K562 (cell line): ENCODE data around the gene MDM4. TPM values are rescaled to one million over a fixed set of nuclear protein-coding genes. Genes with fewer than 3 reads are reported as not detected.

Source experiments
- ATAC-seq: fragments of 200-7000 bp; cut with Tn5 transposase; 3 replicates; pipeline ENCODE4 v1.9.1; 2020; ENCODE audit warnings: moderate library complexity
- BruUV-seq: library from RNA; stranded (reverse); fragments of 400-500 nt; replicated peaks from 2 replicates; lab custom pipeline; 2021; lab: Mats Ljungman, UMichigan
- CTCF ChIA-PET: fragments of 300-600 bp; formaldehyde crosslinking; extraction: SDS; loops from one replicate; lab custom pipeline; 2021; ENCODE audit warnings: low intra/inter-chr PET ratio; lab: Yijun Ruan, JAX
- POLR2A ChIA-PET: fragments of 300-600, 350-650 bp; sonication (Branson Sonifier 250); formaldehyde crosslinking; extraction: SDS; loops from one replicate; lab custom pipeline; 2021; ENCODE audit warnings: antibody characterized with exemption, inconsistent platforms; lab: Yijun Ruan, JAX
- DNase-seq, 4 experiments: peaks; one replicate each; pipeline versions ENCODE4 v3.0.0 to v3.0.0-alpha.2; 2011 to 2018; ENCODE audit warnings: low spot score in 3 of 4, mixed read lengths in 3 of 4; ENCODE audit errors: extremely low read depth in 1 of 4
- FAIRE-seq: peaks from 2 replicates; lab custom pipeline; 2011; peaks lifted over from hg19 to GRCh38; lab: Jason Lieb, UNC
- H2AFZ ChIP-seq: 2 replicates; pipeline ENCODE4 v1.6.0; 2011; ENCODE audit warnings: low read depth, low read length, control low read depth, inconsistent platforms
- H3K27ac ChIP-seq: fragments of 200-600 bp; 3 replicates; pipeline ENCODE4 v1.8.0; 2011; ENCODE audit warnings: low read depth, mild to moderate bottlenecking, control low read depth, inconsistent platforms, low read length, moderate library complexity, mixed read lengths; ENCODE audit errors: extremely low read depth
- H3K27me3 ChIP-seq, 2 experiments: fragments of 300-600 bp in 1 of 2; 2 replicates in 1 of 2; 3 replicates in 1 of 2; pipeline versions ENCODE4 v1.6.0 to v1.8.0; 2011; ENCODE audit warnings: inconsistent platforms in 2 of 2, low read length in 2 of 2, mild to moderate bottlenecking in 1 of 2, mixed read lengths in 1 of 2, moderate library complexity in 1 of 2; ENCODE audit not compliant: control insufficient read depth in 2 of 2, insufficient read depth in 2 of 2
- H3K36me3 ChIP-seq: fragments of 300-600 bp; 3 replicates; pipeline ENCODE4 v1.8.0; 2011; ENCODE audit warnings: mild to moderate bottlenecking, low read length, inconsistent platforms; ENCODE audit not compliant: control insufficient read depth, insufficient read depth
- H3K4me1 ChIP-seq, 2 experiments: fragments of 200-600 bp in 1 of 2; replicated peaks in 1 of 2; 2 replicates in 1 of 2; 3 replicates in 1 of 2; pipeline versions ENCODE4 v1.5.1 to v1.8.0; 2011; ENCODE audit warnings: inconsistent platforms in 2 of 2, low read length in 2 of 2, mild to moderate bottlenecking in 1 of 2, mixed read lengths in 1 of 2, moderate library complexity in 1 of 2; ENCODE audit not compliant: control insufficient read depth in 2 of 2, insufficient read depth in 2 of 2
- H3K4me2 ChIP-seq: 2 replicates; pipeline ENCODE4 v1.6.1; 2011; ENCODE audit warnings: low read length, control low read depth, inconsistent platforms, mixed read lengths; ENCODE audit not compliant: insufficient read depth
- H3K4me3 ChIP-seq: fragments of 200-600 bp; sonication (generic), shearing (Covaris generic); 2 replicates; pipeline ENCODE4 v1.5.1; 2016; ENCODE audit warnings: control low read depth, inconsistent platforms
- H3K79me2 ChIP-seq: fragments of 200-600 bp; 3 replicates; pipeline ENCODE4 v1.8.0; 2011; ENCODE audit warnings: low read length, inconsistent platforms; ENCODE audit not compliant: control insufficient read depth, insufficient read depth
- H3K9ac ChIP-seq, 2 experiments: 2 replicates each; pipeline versions ENCODE4 v1.6.0 to v1.6.1; 2011; ENCODE audit warnings: low read depth in 2 of 2, low read length in 2 of 2, control low read depth in 1 of 2, inconsistent platforms in 1 of 2, mild to moderate bottlenecking in 1 of 2, mixed read lengths in 1 of 2; ENCODE audit not compliant: insufficient read depth in 1 of 2
- H3K9me1 ChIP-seq: one replicate; pipeline ENCODE4 v1.6.0; 2011; ENCODE audit warnings: inconsistent platforms, mild to moderate bottlenecking, low read length, moderate library complexity; ENCODE audit not compliant: control insufficient read depth, insufficient read depth
- H3K9me3 ChIP-seq: replicated peaks from 2 replicates; pipeline ENCODE4 v1.5.1; 2011; ENCODE audit warnings: low read depth, low read length, inconsistent platforms; ENCODE audit not compliant: control insufficient read depth, insufficient read depth
- H4K20me1 ChIP-seq: replicated peaks from 2 replicates; pipeline ENCODE4 v1.6.1; 2011; ENCODE audit warnings: low read length, inconsistent platforms, mixed read lengths; ENCODE audit not compliant: control insufficient read depth, insufficient read depth
- BRD9 ChIP-seq: fragments of 450-650 bp; IDR thresholded peaks from 2 replicates; pipeline ENCODE4 v1.6.1; 2018; ENCODE audit warnings: low read depth; ENCODE audit not compliant: partially characterized antibody
- CBFA2T2 ChIP-seq: fragments of 450-650 bp; conservative IDR thresholded peaks from 2 replicates; pipeline ENCODE4 v1.6.1; 2017; ENCODE audit warnings: mild to moderate bottlenecking
- ERF ChIP-seq: fragments of 450-650 bp; formaldehyde crosslinking; IDR thresholded peaks from 2 replicates; pipeline ENCODE4 v1.4.0; 2020; ENCODE audit warnings: mild to moderate bottlenecking, mixed read lengths
- HOXB6 ChIP-seq: fragments of 250-450 bp; sonication (Bioruptor Pico); IDR thresholded peaks from 2 replicates; pipeline ENCODE4 v1.5.1; 2022; ENCODE audit warnings: mild to moderate bottlenecking, borderline replicate concordance
- MCM7 ChIP-seq, 2 experiments: fragments of 450-650 bp; IDR thresholded peaks; 2 replicates each; pipeline ENCODE4 v1.6.1; 2016 to 2018
- MYC ChIP-seq, 2 experiments: fragments of 250-450 bp in 1 of 2; sonication (Bioruptor Pico) in 1 of 2; IDR thresholded peaks; 2 replicates each; pipeline versions ENCODE4 v1.5.1 to v1.6.1; 2012 to 2021; ENCODE audit warnings: low read depth in 2 of 2, borderline replicate concordance in 1 of 2, improper control_type of control experiment in 1 of 2, low read length in 1 of 2, mild to moderate bottlenecking in 1 of 2, moderate library complexity in 1 of 2
- TCF7 ChIP-seq: sonication (generic); IDR thresholded peaks from 2 replicates; pipeline ENCODE4 v1.6.1; 2016; ENCODE audit warnings: antibody characterized with exemption, borderline replicate concordance
- ZFPM2 ChIP-seq: fragments of 250-450 bp; sonication (Bioruptor Pico); IDR thresholded peaks from 2 replicates; pipeline ENCODE4 v1.5.1; 2022; ENCODE audit warnings: mild to moderate bottlenecking
- ZNF174 ChIP-seq: fragments of 250-450 bp; sonication (Bioruptor Pico); IDR thresholded peaks from 2 replicates; pipeline ENCODE4 v1.4.0; 2020; ENCODE audit warnings: mild to moderate bottlenecking
- ZNF197 ChIP-seq: fragments of 200-800 bp; sonication (Bioruptor generic); IDR thresholded peaks from 2 replicates; pipeline ENCODE4 v1.6.1; 2016; ENCODE audit warnings: low read depth, missing genetic modification characterization, missing compliant biosample characterization
- ZNF561 ChIP-seq: fragments of 450-650 bp; formaldehyde crosslinking; conservative IDR thresholded peaks from 2 replicates; pipeline ENCODE4 v1.4.0; 2020; ENCODE audit warnings: mild to moderate bottlenecking, moderate library complexity
- WGBS: fragments of 100-300 bp; shearing (Covaris generic); methylation state at CpG from one replicate; pipeline ENCODE4 v1.1.6; 2016; ENCODE audit warnings: low coverage, mixed read lengths; ENCODE audit not compliant: insufficient coverage; ENCODE audit errors: missing lambda C conversion rate; 5-methylcytosine and 5-hydroxymethylcytosine counted together
- in situ Hi-C: fragments of 300-500 bp; cut with MboI; formaldehyde crosslinking; loops from 4 replicates; pipeline ENCODE4 v1.15.0; 2018; ENCODE audit warnings: inconsistent platforms, mixed read lengths
- intact Hi-C: fragments of 100-400 bp; cut with micrococcal nuclease; formaldehyde crosslinking; loops from 2 replicates; pipeline ENCODE4 v1.14.2; 2022
- polyA plus RNA-seq, 8 experiments: library from polyadenylated mRNA; depleted of rRNA in 4 of 8; stranded (reverse) in 5 of 8; unstranded in 3 of 8; fragments of >200 nt; fragmentation: Nextera tagmentation in 2 of 8; fragmentation: Illumina TruSeq in 1 of 8; extraction: Ambion mirVana in 2 of 8; extraction: Trizol in 1 of 8; gene quantifications; 2 replicates each; pipeline versions ENCODE4 v1.2.1 to v1.2.3, GENCODE V29; 2011 to 2014; ENCODE audit warnings: inconsistent platforms in 1 of 8, missing spikeins in 1 of 8
- total RNA-seq, 7 experiments: library from RNA; depleted of rRNA in 6 of 7; stranded (reverse); fragments of >200 nt in 6 of 7; fragmentation: Illumina TruSeq in 2 of 7; extraction: Trizol in 2 of 7; gene quantifications; 2 replicates each; pipeline versions ENCODE4 v1.2.1 to v1.2.3, GENCODE V29; 2011 to 2021; ENCODE audit warnings: low replicate concordance in 1 of 7
- TF ChIP-seq, protein P1 (sequence below): fragments of 450-650 bp; formaldehyde crosslinking; IDR thresholded peaks from 2 replicates; pipeline ENCODE4 v1.4.0; 2022; ENCODE audit warnings: missing genetic modification characterization
- TF ChIP-seq, protein P2 (sequence below): fragments of 250-450 bp; sonication (Bioruptor Pico); IDR thresholded peaks from 2 replicates; pipeline ENCODE4 v1.4.0; 2020
- TF ChIP-seq, protein P3 (sequence below): fragments of 450-650 bp; IDR thresholded peaks from 2 replicates; pipeline ENCODE4 v1.6.1; 2018; ENCODE audit warnings: mild to moderate bottlenecking, low read depth; ENCODE audit not compliant: partially characterized antibody

The MDM4 gene
- total and polyA plus RNA-seq, 9 of the 15 experiments (the other 6 are each of a cell fraction or from before 2014, with no cell fraction given): 3.3 to 61.7 (median 21.2) TPM

DNA sequence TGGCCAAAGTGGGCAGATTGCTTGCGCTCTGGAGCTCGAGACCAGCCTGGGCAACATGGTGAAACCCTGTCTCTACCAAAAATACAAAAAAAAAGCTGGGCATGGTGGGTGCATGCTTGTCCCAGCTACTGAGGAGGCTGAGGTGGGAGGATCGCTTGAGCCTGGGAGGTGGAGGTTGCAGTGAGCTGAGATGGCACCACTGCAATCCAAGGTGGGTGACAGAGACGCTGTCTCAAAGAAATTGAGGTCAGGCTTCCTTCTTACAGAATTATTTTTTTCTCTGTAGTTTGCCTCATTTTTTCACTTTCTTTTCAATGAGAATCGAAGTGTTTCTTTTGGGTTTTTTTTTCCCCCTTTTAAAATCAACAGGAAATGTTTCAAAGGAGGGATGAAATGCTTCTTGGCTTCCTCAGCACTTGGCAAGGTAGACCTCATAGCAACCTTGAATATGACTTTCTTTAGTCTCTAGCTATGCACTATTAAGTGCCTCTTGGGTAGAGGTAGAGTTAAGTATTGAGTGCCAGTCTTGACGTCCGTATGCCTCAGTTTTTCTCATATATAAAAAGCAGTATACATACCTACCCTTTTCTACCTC, 40.3 kb downstream of the MDM4 start:
- intact Hi-C loops (no loop called here), in situ Hi-C loops (no loop called here)
- ATAC-seq (no peak), DNase-seq (no peak), FAIRE-seq (no peak)
- 92% methylated on average over 7 of the region's 7 CpGs for WGBS
- Histone ChIP-seq H3K9me1 (no peaks in the 10 kb centered on the region), H3K79me2 (no peaks in the 10 kb centered on the region), H2AFZ (no peak overlapping the region), H3K36me3 (peaks cover 34% of the 10 kb centered on the region), H4K20me1 (0 out of 2 replicates have a peak, but pooled peaks cover 4% of the 10 kb centered on the region), H3K4me1 (no peaks in the 10 kb centered on the region), H3K4me2 (no peak overlapping the region), H3K9me3 (no peaks in the 10 kb centered on the region), H3K4me3 (no peak overlapping the region), H3K27ac (no peak overlapping the region), H3K27me3 (no peaks in the 10 kb centered on the region), H3K9ac (no peak overlapping the region)
- ChIA-PET CTCF (no interaction called here), POLR2A (interaction anchor here (0.6 to 2.2 kb wide), 6 partner anchors 9 to 367 kb away, joined by 3 to 9 read pairs (median 4); no protein-coding TSS in a partner anchor)
- BruUV-seq: no TSS peak
- TF ChIP-seq TCF7: no peak
- TF ChIP-seq, protein P1, sequence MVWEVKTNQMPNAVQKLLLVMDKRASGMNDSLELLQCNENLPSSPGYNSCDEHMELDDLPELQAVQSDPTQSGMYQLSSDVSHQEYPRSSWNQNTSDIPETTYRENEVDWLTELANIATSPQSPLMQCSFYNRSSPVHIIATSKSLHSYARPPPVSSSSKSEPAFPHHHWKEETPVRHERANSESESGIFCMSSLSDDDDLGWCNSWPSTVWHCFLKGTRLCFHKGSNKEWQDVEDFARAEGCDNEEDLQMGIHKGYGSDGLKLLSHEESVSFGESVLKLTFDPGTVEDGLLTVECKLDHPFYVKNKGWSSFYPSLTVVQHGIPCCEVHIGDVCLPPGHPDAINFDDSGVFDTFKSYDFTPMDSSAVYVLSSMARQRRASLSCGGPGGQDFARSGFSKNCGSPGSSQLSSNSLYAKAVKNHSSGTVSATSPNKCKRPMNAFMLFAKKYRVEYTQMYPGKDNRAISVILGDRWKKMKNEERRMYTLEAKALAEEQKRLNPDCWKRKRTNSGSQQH (CRISPR knock-in tag): no peak
- no peak for TF ChIP-seq ZNF174 (CRISPR knock-in tag)
- no peak for TF ChIP-seq ZNF197 (CRISPR knock-in tag)
- TF ChIP-seq, protein P2, sequence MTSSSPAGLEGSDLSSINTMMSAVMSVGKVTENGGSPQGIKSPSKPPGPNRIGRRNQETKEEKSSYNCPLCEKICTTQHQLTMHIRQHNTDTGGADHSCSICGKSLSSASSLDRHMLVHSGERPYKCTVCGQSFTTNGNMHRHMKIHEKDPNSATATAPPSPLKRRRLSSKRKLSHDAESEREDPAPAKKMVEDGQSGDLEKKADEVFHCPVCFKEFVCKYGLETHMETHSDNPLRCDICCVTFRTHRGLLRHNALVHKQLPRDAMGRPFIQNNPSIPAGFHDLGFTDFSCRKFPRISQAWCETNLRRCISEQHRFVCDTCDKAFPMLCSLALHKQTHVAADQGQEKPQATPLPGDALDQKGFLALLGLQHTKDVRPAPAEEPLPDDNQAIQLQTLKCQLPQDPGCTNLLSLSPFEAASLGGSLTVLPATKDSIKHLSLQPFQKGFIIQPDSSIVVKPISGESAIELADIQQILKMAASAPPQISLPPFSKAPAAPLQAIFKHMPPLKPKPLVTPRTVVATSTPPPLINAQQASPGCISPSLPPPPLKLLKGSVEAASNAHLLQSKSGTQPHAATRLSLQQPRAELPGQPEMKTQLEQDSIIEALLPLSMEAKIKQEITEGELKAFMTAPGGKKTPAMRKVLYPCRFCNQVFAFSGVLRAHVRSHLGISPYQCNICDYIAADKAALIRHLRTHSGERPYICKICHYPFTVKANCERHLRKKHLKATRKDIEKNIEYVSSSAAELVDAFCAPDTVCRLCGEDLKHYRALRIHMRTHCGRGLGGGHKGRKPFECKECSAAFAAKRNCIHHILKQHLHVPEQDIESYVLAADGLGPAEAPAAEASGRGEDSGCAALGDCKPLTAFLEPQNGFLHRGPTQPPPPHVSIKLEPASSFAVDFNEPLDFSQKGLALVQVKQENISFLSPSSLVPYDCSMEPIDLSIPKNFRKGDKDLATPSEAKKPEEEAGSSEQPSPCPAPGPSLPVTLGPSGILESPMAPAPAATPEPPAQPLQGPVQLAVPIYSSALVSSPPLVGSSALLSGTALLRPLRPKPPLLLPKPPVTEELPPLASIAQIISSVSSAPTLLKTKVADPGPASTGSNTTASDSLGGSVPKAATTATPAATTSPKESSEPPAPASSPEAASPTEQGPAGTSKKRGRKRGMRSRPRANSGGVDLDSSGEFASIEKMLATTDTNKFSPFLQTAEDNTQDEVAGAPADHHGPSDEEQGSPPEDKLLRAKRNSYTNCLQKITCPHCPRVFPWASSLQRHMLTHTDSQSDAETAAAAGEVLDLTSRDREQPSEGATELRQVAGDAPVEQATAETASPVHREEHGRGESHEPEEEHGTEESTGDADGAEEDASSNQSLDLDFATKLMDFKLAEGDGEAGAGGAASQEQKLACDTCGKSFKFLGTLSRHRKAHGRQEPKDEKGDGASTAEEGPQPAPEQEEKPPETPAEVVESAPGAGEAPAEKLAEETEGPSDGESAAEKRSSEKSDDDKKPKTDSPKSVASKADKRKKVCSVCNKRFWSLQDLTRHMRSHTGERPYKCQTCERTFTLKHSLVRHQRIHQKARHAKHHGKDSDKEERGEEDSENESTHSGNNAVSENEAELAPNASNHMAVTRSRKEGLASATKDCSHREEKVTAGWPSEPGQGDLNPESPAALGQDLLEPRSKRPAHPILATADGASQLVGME (CRISPR knock-in tag): no peak
- TF ChIP-seq BRD9: no peak
- TF ChIP-seq MYC (IDR thresholded peaks at IDR 0.05; ENCODE audit: low read depth, low read length): no peak
- no peak for TF ChIP-seq MYC (CRISPR knock-in tag; IDR thresholded peaks at IDR 0.05; ENCODE audit: borderline replicate concordance, low read depth)
- TF ChIP-seq ZFPM2 (CRISPR knock-in tag): no peak
- TF ChIP-seq ERF (CRISPR knock-in tag): no peak
- TF ChIP-seq HOXB6 (CRISPR knock-in tag): no peak
- TF ChIP-seq, protein P3, sequence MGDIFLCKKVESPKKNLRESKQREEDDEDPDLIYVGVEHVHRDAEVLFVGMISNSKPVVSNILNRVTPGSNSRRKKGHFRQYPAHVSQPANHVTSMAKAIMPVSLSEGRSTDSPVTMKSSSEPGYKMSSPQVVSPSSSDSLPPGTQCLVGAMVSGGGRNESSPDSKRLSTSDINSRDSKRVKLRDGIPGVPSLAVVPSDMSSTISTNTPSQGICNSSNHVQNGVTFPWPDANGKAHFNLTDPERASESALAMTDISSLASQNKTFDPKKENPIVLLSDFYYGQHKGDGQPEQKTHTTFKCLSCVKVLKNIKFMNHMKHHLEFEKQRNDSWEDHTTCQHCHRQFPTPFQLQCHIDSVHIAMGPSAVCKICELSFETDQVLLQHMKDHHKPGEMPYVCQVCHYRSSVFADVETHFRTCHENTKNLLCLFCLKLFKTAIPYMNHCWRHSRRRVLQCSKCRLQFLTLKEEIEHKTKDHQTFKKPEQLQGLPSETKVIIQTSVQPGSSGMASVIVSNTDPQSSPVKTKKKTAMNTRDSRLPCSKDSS: no peak
- TF ChIP-seq MCM7 (IDR thresholded peaks at IDR 0.05): no peak
- no peak for TF ChIP-seq CBFA2T2
- TF ChIP-seq ZNF561 (CRISPR knock-in tag): no peak
